ENCODE data around the gene CACNA2D2. TPM values are rescaled to one million over a fixed set of nuclear protein-coding genes. Genes with fewer than 3 reads are reported as not detected.

The CACNA2D2 gene
- total RNA-seq, 1 experiment from 2014 or later, result 0.21 TPM

- in situ Hi-C loops (cut with HindIII; ENCODE audit: low pct_unique_long_range_greater_than_20kb, low sequenced_read_pairs), result no loop called here
Measured at GRCh38 chr3:50393061-50393460, 110.4 kb downstream of the CACNA2D2 start.

GRCh38 chr3:50392101-50392715, 111.2 kb downstream of the CACNA2D2 start:
- in situ Hi-C loops (cut with HindIII; ENCODE audit: low pct_unique_long_range_greater_than_20kb, low sequenced_read_pairs), result no loop called here
- no peak for DNase-seq (ENCODE audit: low read depth, low spot score)

More at GRCh38 chr3:50393061-50393460, 110.4 kb downstream of the CACNA2D2 start:
- no peak for DNase-seq (ENCODE audit: low read depth, low spot score)

- in situ Hi-C loops (cut with HindIII; ENCODE audit: low pct_unique_long_range_greater_than_20kb, low sequenced_read_pairs), result no loop called here
Measured at GRCh38 chr3:50390508-50391224, 112.8 kb downstream of the CACNA2D2 start.

GRCh38 chr3:50389414-50389767, 114.0 kb downstream of the CACNA2D2 start:
- no peak for DNase-seq (ENCODE audit: low read depth, low spot score)
- in situ Hi-C loops (cut with HindIII; ENCODE audit: low pct_unique_long_range_greater_than_20kb, low sequenced_read_pairs), result no loop called here

More at GRCh38 chr3:50390508-50391224, 112.8 kb downstream of the CACNA2D2 start:
- no peak for DNase-seq (ENCODE audit: low read depth, low spot score)

GRCh38 chr3:50388720-50389413, 114.6 kb downstream of the CACNA2D2 start:
- in situ Hi-C loops (cut with HindIII; ENCODE audit: low pct_unique_long_range_greater_than_20kb, low sequenced_read_pairs), result no loop called here
- DNase-seq (ENCODE audit: low read depth, low spot score), result no peak

GRCh38 chr3:50388016-50388719, 115.3 kb downstream of the CACNA2D2 start:
- in situ Hi-C loops (cut with HindIII; ENCODE audit: low pct_unique_long_range_greater_than_20kb, low sequenced_read_pairs), result no loop called here
- peak; percentile 22 for DNase-seq (ENCODE audit: low read depth, low spot score)

GRCh38 chr3:50385754-50386153, 117.7 kb downstream of the CACNA2D2 start:
- in situ Hi-C loops (cut with HindIII; ENCODE audit: low pct_unique_long_range_greater_than_20kb, low sequenced_read_pairs), result no loop called here
- DNase-seq (ENCODE audit: low read depth, low spot score), result no peak

- no peak for DNase-seq (ENCODE audit: low read depth, low spot score)
Measured at GRCh38 chr3:50383750-50384149, 119.7 kb downstream of the CACNA2D2 start.

GRCh38 chr3:50382722-50383121, 120.7 kb downstream of the CACNA2D2 start:
- DNase-seq (ENCODE audit: low read depth, low spot score), result no peak
- in situ Hi-C loops (cut with HindIII; ENCODE audit: low pct_unique_long_range_greater_than_20kb, low sequenced_read_pairs), result no loop called here

More at GRCh38 chr3:50383750-50384149, 119.7 kb downstream of the CACNA2D2 start:
- in situ Hi-C loops (cut with HindIII; ENCODE audit: low pct_unique_long_range_greater_than_20kb, low sequenced_read_pairs), result no loop called here

GRCh38 chr3:50381383-50381782, 122.1 kb downstream of the CACNA2D2 start:
- DNase-seq (ENCODE audit: low read depth, low spot score), result no peak
- in situ Hi-C loops (cut with HindIII; ENCODE audit: low pct_unique_long_range_greater_than_20kb, low sequenced_read_pairs), result no loop called here

- no peak for DNase-seq (ENCODE audit: low read depth, low spot score)
- in situ Hi-C loops (cut with HindIII; ENCODE audit: low pct_unique_long_range_greater_than_20kb, low sequenced_read_pairs), result no loop called here
Measured at GRCh38 chr3:50380405-50381085, 122.9 kb downstream of the CACNA2D2 start.

- in situ Hi-C loops (cut with HindIII; ENCODE audit: low pct_unique_long_range_greater_than_20kb, low sequenced_read_pairs), result no loop called here
- DNase-seq (ENCODE audit: low read depth, low spot score), result no peak
Measured at GRCh38 chr3:50378757-50379156, 124.7 kb downstream of the CACNA2D2 start.

- in situ Hi-C loops (cut with HindIII; ENCODE audit: low pct_unique_long_range_greater_than_20kb, low sequenced_read_pairs), result no loop called here
Measured at GRCh38 chr3:50378024-50378423, 125.4 kb downstream of the CACNA2D2 start.

GRCh38 chr3:50375258-50375931, 128.0 kb downstream of the CACNA2D2 start:
- in situ Hi-C loops (cut with HindIII; ENCODE audit: low pct_unique_long_range_greater_than_20kb, low sequenced_read_pairs), result no loop called here
- no peak for DNase-seq (ENCODE audit: low read depth, low spot score)

More at GRCh38 chr3:50378024-50378423, 125.4 kb downstream of the CACNA2D2 start:
- no peak for DNase-seq (ENCODE audit: low read depth, low spot score)

GRCh38 chr3:50374363-50375257, 128.8 kb downstream of the CACNA2D2 start:
- in situ Hi-C loops (cut with HindIII; ENCODE audit: low pct_unique_long_range_greater_than_20kb, low sequenced_read_pairs), result no loop called here
- no peak for DNase-seq (ENCODE audit: low read depth, low spot score)
